Measurements from ENCODE around the gene USP17L11. TPM values are rescaled to one million over a fixed set of nuclear protein-coding genes. Genes with fewer than 3 reads are reported as not detected.
"Not testable (repeated sequence)": the region's sequence is repeated elsewhere in the genome, so short reads cannot be mapped to it uniquely, and the experiment has no call there.

The USP17L11 gene
- total RNA-seq (ENCODE audit: low replicate concordance) = not detected in 2 replicates

GRCh38 chr4:9215105-9215504 is at the start of gene USP17L11:
USP17L11 (plus strand) TSS chr4:9215405; CDS start chr4:9215405, 0 bp downstream.
- not testable (repeated sequence) for DNase-seq (ENCODE audit: low read depth); H3K4me3 ChIP-seq (ENCODE audit: low read depth, low read length)

GRCh38 chr4:9165990-9166389 is 49.2 kb upstream of the USP17L11 start:
- not testable (repeated sequence) for DNase-seq (ENCODE audit: low read depth); H3K4me3 ChIP-seq (ENCODE audit: low read depth, low read length)

- H3K4me3 ChIP-seq (ENCODE audit: low read depth, low read length) = not testable (repeated sequence)
Observed at GRCh38 chr4:9169791-9170459, 45.3 kb upstream of the USP17L11 start, which contains the start of gene FAM90A26. FAM90A26 (plus strand) TSS chr4:9170409; CDS start chr4:9173173, 2,764 bp downstream.

GRCh38 chr4:9210357-9210756 is 4.8 kb upstream of the USP17L11 start, which contains the start of gene USP17L10:
USP17L10 (plus strand) TSS chr4:9210657; CDS start chr4:9210657, 0 bp downstream.
- not testable (repeated sequence) for H3K4me3 ChIP-seq (ENCODE audit: low read depth, low read length); DNase-seq (ENCODE audit: low read depth)

More at GRCh38 chr4:9169791-9170459, 45.3 kb upstream of the USP17L11 start, which contains the start of gene FAM90A26:
- not testable (repeated sequence) for DNase-seq (ENCODE audit: low read depth)

- not testable (repeated sequence) for DNase-seq (ENCODE audit: low read depth); H3K4me3 ChIP-seq (ENCODE audit: low read depth, low read length)
Observed at GRCh38 chr4:9214701-9215100, 504 bp upstream of the USP17L11 start.

GRCh38 chr4:9219852-9220251 is 4.6 kb downstream of the USP17L11 start, which contains the start of gene USP17L12:
USP17L12 (plus strand) TSS chr4:9220152; CDS start chr4:9220152, 0 bp downstream.
- not testable (repeated sequence) for DNase-seq (ENCODE audit: low read depth); H3K4me3 ChIP-seq (ENCODE audit: low read depth, low read length)

- not testable (repeated sequence) for H3K4me3 ChIP-seq (ENCODE audit: low read depth, low read length); DNase-seq (ENCODE audit: low read depth)
Observed at GRCh38 chr4:9224596-9224995, 9.4 kb downstream of the USP17L11 start, which contains the start of gene USP17L13. USP17L13 (plus strand) TSS chr4:9224896; CDS start chr4:9224896, 0 bp downstream.

- not testable (repeated sequence) for H3K4me3 ChIP-seq (ENCODE audit: low read depth, low read length); DNase-seq (ENCODE audit: low read depth)
Observed at GRCh38 chr4:9230249-9230648, 15.0 kb downstream of the USP17L11 start.

- DNase-seq (ENCODE audit: low read depth); H3K4me3 ChIP-seq (ENCODE audit: low read depth, low read length): not testable (repeated sequence)
Observed at GRCh38 chr4:9234085-9234484, 18.9 kb downstream of the USP17L11 start, which contains the start of gene USP17L15. USP17L15 (plus strand) TSS chr4:9234385; CDS start chr4:9234385, 0 bp downstream.

GRCh38 chr4:9238461-9238860 is 23.3 kb downstream of the USP17L11 start:
- not testable (repeated sequence) for DNase-seq (ENCODE audit: low read depth); H3K4me3 ChIP-seq (ENCODE audit: low read depth, low read length)

GRCh38 chr4:9243579-9243978 is 28.4 kb downstream of the USP17L11 start, which contains the start of gene USP17L17:
USP17L17 (plus strand) TSS chr4:9243879; CDS start chr4:9243879, 0 bp downstream.
- H3K4me3 ChIP-seq (ENCODE audit: low read depth, low read length); DNase-seq (ENCODE audit: low read depth): not testable (repeated sequence)

- not testable (repeated sequence) for H3K4me3 ChIP-seq (ENCODE audit: low read depth, low read length); DNase-seq (ENCODE audit: low read depth)
Observed at GRCh38 chr4:9247953-9248680, 32.9 kb downstream of the USP17L11 start, which contains the start of gene USP17L18. USP17L18 (plus strand) TSS chr4:9248630; CDS start chr4:9248630, 0 bp downstream.

- not testable (repeated sequence) for H3K4me3 ChIP-seq (ENCODE audit: low read depth, low read length); DNase-seq (ENCODE audit: low read depth)
Observed at GRCh38 chr4:9253078-9253477, 37.9 kb downstream of the USP17L11 start, which contains the start of gene USP17L19. USP17L19 (plus strand) TSS chr4:9253378; CDS start chr4:9253378, 0 bp downstream.

GRCh38 chr4:9257824-9258223 is 42.6 kb downstream of the USP17L11 start, which contains the start of gene USP17L20:
USP17L20 (plus strand) TSS chr4:9258124; CDS start chr4:9258124, 0 bp downstream.
- H3K4me3 ChIP-seq (ENCODE audit: low read depth, low read length); DNase-seq (ENCODE audit: low read depth): not testable (repeated sequence)

GRCh38 chr4:9262572-9262971 is 47.4 kb downstream of the USP17L11 start, which contains the start of gene USP17L21:
USP17L21 (plus strand) TSS chr4:9262872; CDS start chr4:9262872, 0 bp downstream.
- H3K4me3 ChIP-seq (ENCODE audit: low read depth, low read length); DNase-seq (ENCODE audit: low read depth): not testable (repeated sequence)

Measured in fibroblast of the aortic adventitia (primary cell).